GM12875 (cell line): ENCODE data around the gene DOCK1.

Source experiments
- H3K4me3 ChIP-seq: one replicate; pipeline ENCODE4 v1.5.1; 2011; ENCODE audit warnings: low read depth, low read length, control low read depth
- CTCF ChIP-seq: IDR thresholded peaks from 2 replicates; pipeline ENCODE4 v1.5.1; 2011; ENCODE audit warnings: low read depth, mild to moderate bottlenecking, control low read depth, inconsistent platforms, low read length, moderate library complexity, borderline replicate concordance; ENCODE audit not compliant: insufficient read depth

Gene DOCK1

DNA sequence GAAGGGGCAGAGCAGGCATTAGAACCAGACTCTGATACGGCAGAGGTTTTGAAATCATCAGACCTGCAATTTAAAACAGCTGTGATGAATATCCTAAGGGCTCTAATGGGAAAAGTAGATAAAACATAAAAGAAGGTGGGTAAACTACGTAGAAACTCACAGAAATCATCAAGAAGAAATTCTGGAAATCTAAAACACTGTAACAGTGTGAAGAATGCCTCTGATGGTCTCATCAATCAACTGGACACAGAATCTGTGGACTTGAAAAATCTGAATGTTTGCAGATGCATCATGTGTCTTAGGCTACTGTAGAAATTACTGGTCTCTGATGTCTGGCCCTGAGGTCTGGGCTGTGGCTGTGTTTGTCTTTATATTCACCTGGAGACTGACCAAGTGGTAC lies 470.8 kb downstream of the DOCK1 start:
- no peak overlapping the region for H3K4me3 ChIP-seq
- TF ChIP-seq CTCF, result no peak

DNA sequence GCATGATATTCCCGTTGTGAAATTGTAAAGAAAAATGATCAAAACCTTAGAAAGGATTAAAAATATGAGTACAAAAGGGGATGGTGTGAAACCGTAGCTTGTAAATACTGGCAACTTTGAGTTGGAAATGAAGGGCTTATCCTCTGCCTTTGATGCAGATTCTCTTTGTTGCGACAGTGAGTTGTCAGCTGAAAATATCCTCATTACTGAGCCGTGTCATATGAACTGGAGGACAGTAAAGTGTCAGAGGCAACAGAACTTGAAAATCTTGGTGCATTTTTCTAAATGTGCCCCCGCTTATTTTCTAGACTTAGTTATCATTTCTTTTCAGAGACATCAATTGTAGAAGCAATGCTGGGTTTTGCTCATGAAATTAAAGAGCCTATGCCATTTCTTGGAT lies 473.4 kb downstream of the DOCK1 start:
- H3K4me3 ChIP-seq, result no peak overlapping the region
- no peak for TF ChIP-seq CTCF

- H3K4me3 ChIP-seq, result no peak overlapping the region
- TF ChIP-seq CTCF, result no peak
Measured at GRCh38 chr10:127384532-127384931, 479.3 kb downstream of the DOCK1 start.

GRCh38 chr10:127385066-127385465 lies 479.8 kb downstream of the DOCK1 start:
- no peak overlapping the region for H3K4me3 ChIP-seq
- TF ChIP-seq CTCF, result no peak

GRCh38 chr10:127386606-127387327 lies 481.5 kb downstream of the DOCK1 start:
- TF ChIP-seq CTCF, result no peak
- H3K4me3 ChIP-seq, result no peak overlapping the region

DNA sequence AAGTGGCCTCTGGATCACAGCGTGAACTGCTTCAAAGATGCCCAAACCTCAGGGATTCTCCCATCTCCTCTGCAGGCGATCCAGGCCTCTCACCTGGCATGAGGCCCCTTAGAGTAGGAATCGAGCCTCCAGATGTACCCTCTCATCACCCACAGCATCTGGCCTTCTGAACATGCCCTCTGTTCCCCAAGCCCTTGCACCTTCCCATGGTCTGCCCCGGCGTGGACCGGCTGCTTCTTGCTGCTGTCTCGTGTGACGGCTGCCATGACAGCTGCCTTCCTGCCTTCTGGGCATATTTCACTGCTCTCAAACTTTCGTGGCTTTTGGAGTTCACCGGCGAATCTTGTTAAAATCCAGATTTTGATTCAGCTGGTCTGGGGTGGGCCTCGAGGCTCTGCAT lies 486.6 kb downstream of the DOCK1 start:
- no peak overlapping the region for H3K4me3 ChIP-seq
- TF ChIP-seq CTCF, result no peak
